Stimulated activated CD4-positive, alpha-beta T cell treated with anti-CD3 and anti-CD28 coated beads, TNF-alpha, amount 100 ng/mL, for 1 hour (primary cell): ENCODE results near the gene BSCL2.
A peak's percentile ranks its signal among the peaks of the same experiment; 100 is the strongest.
"Not testable (repeated sequence)": the region's sequence is repeated elsewhere in the genome, so short reads cannot be mapped to it uniquely, and the experiment has no call there.

Experiments
- DNase-seq, 3 donors: peaks; one replicate each; pipeline ENCODE4 v3.0.0-alpha.2; 2020; ENCODE audit warnings: low read depth in 3 of 3, low spot score in 1 of 3

BSCL2 gene

GRCh38 chr11:62719302-62719978 lies 12.2 kb upstream of the BSCL2 start:
- DNase-seq: no peak

DNA sequence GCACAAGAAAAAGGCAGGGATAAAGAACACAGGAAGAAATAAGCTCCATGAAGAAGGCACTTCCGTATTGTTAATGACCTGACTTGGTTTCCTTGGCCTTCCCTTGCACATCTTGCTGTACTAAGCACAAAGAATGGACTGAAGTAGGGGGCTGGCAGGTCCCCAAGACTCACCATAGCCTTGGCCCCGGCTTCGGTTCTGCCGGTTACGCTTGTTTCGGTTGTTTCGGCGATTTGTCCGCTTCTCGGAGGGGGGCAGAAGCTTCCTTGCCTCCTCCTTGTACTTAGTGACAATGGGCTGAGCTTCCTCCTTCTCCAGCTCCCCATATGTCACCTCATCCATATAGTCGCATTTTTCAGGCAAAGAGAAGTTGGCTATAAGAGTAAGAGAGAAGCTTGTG lies 9.6 kb upstream of the BSCL2 start:
- DNase-seq: no peak

DNA sequence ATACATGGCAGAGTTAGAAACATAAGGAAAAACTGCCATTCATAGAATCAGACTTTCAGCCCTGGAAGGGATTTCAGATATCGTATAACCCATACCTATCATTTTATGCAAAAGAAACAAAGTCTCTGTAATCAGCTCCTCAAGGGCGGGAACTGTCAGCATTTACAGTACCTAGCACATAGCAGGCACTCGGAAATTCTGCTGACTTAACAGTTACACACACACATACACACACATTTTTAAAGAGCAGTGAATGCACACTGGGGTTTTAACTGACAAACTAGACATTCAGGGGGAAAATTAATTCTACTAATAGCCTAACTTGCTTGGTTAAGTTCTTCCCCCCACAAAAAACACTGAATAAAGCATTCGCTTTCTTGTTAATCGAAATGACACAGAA lies 9.0 kb upstream of the BSCL2 start:
- no peak for DNase-seq

- DNase-seq: no peak
These were observed 8.2 kb upstream of the BSCL2 start for GRCh38 chr11:62715150-62716130.

- no peak for DNase-seq
These were observed 6.1 kb upstream of the BSCL2 start for GRCh38 chr11:62713343-62713742.

- DNase-seq: no peak
These were observed 5.6 kb upstream of the BSCL2 start for GRCh38 chr11:62712861-62713260.

DNA sequence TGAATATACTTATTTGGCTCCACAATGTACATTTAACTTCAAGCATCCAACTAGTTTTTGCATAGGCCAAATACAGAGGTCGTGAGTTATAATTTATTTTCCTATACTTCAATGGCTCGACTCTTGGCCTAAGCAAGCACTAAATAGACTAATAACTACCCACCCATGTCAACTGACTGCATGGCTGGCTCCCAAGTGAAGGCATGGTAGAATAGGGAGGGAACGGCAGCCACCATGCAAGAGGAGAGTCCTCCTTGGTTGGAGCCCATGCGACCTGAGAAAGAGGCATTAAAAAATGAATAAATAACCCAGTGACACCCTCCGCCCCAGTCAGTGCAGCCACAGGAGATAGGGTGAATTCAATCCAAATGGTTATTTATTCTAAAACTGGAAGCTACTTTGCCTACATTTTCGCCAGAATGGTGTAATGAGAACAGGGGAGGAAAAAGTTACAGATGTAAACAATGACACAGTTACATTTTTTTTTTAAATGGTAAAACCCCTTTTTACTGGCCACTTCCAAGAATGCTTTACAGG lies 5.1 kb upstream of the BSCL2 start:
- DNase-seq: no peak

GRCh38 chr11:62710001-62710345 lies 2.7 kb upstream of the BSCL2 start:
- no peak for DNase-seq

- peak; percentile 85 to 95 (median 93) for DNase-seq
These were observed 2.2 kb upstream of the BSCL2 start for GRCh38 chr11:62709247-62710000.

GRCh38 chr11:62708793-62709192 lies 1.6 kb upstream of the BSCL2 start:
- no peak for DNase-seq

GRCh38 chr11:62708392-62708791 lies 1.2 kb upstream of the BSCL2 start:
- no peak for DNase-seq

GRCh38 chr11:62706850-62707247 lies 375 bp downstream of the BSCL2 start:
- DNase-seq: no peak

- DNase-seq: peak; percentile 88 to 93 (median 91)
These were observed 1.1 kb downstream of the BSCL2 start for GRCh38 chr11:62705880-62706849.

- DNase-seq: no peak
These were observed 1.8 kb downstream of the BSCL2 start for GRCh38 chr11:62705413-62705812.

DNA sequence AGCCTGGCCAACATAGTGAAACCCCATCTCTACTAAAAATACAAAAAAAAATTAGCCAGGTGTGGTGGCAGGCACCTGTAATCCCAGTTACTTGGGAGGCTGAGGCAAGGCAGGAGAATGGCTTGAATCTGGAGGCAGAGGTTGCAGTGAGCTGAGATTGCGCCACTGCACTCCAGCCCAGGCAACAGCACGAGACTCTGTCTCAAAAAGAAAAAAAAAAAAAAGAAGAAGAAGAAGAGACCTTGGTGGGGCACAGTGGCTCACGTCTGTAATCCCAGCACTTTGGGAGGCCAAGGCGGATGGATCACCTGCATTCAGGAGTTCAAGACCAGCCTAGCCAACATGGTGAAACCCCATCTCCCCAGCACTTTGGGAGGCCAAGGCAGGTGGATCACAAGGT lies 3.3 kb downstream of the BSCL2 start:
- not testable (repeated sequence) for DNase-seq

- no peak for DNase-seq
These were observed 5.0 kb downstream of the BSCL2 start for GRCh38 chr11:62702246-62702645.

DNA sequence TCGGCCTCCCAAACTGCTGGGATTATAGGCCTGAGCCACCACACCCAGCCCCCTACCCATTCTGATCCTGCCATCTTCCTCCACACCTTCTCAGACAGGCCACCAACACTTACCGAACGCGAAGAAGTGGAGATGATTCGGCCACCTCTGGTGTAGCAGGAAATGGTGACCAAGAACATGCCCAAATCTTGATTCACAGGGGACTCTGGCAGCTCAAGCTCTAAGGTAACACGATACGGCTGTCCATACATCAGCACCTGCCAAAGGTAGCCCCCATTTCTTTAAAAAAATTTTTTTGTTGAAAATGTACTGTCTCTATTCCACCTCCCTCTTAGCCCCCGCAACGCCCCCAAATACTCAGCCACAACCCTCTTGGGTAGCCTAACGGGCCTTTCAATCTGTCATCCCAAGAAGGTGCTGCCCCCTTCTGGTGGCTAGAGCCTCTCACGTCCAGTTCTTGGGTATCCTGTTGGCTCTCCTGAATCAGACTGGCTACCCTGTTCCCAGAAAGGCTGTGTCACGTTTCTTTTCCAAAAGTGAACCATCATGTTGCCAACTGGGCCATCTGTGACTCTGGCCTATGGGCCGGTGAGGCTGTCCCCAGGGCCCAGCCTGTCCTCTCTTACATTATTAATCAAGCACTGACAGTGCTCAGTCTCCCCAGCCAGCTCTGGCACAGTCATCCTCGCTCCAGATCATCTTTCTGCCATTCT lies 12.6 kb downstream of the BSCL2 start:
- DNase-seq: peak; percentile 42 to 63 (median 59)

DNA sequence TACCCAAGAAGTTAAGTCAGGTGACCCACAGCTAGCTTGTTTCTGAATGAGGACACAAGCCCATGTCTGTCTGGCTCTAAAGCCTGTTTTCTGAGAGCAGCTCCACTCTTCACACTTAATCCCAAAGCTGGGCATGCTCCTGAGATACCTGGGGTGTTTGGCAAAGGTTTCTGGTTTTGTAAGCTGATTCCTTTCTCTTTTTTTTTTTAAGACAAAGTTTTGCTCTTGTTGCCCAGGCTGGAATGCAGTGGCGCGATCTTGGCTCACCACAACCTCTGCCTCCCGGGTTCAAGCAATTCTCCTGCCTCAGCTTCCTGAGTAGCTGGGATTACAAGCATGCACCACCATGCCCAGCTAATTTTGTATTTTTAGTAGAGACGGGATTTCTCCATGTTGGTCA lies 13.6 kb downstream of the BSCL2 start:
- DNase-seq: not testable (repeated sequence)

GRCh38 chr11:62689421-62690183 lies 17.6 kb downstream of the BSCL2 start, which contains the start of gene LRRN4CL:
Gene LRRN4CL, minus strand, starts transcription at chr11:62689530. Its CDS starts 1,022 bp downstream, at chr11:62688508.
- no peak for DNase-seq
